HG03378 (cell line): Measurements from ENCODE around the gene KAZN.

Experiments
- ATAC-seq: cut with Tn5 transposase; IDR thresholded peaks from one replicate; pipeline ENCODE4 v1.9.1; 2021; ENCODE audit warnings: mild to moderate bottlenecking, moderate library complexity; ENCODE audit not compliant: unreplicated experiment

The KAZN gene

DNA sequence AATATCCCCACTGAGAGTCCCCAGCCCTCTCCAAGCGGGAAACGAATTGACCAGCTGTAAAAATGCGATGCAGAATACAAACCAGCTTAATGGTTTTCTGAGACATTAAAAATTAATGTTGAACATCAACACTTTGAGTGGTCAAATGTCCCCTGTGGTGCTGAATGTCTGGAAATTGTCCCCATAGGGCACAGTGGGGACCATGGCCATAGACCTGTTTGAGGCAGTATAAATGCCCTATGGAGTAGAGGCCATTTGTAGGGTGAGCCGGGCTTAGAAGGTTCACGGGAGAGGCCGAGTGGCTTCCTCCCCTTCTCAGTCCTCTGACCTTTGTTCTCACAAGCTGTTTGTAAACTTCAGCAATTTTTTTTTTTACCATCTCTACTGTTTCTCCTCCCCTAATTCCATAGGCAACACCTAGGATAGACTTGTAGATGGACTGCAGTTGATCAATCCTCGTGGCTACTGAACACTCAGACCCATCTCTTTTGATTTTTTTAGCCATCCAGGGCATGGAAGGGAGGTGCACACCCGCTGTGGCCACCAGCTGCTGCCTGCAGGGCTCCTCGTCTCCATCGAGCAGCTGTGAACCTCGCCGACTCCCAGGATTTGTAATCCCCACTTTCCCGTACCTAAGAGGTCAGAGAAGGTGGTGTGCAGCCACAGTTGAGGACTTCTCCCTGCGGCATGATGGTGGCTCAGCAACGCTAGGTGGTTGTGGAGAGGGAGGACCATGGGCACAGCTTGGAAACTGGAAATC is 41.0 kb downstream of the KAZN start:
- no peak for ATAC-seq

DNA sequence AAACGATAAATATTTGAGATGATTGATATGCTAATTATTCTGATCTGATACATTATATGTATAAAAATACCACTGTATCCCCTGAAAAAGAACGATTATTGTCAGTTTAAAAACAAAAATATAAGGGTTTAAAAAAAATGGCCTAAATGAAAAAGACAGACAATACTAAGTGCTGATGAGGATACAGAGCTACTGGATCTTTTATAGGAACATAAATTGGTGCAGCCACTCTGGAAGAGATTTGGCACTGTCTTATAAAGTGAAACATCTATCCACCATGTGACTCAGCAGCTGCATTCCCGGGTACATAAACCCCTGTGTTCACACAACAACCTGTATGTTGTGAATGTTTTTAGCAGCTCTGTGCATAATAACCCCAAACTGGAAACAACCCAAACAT is 44.2 kb downstream of the KAZN start:
- ATAC-seq, result no peak

DNA sequence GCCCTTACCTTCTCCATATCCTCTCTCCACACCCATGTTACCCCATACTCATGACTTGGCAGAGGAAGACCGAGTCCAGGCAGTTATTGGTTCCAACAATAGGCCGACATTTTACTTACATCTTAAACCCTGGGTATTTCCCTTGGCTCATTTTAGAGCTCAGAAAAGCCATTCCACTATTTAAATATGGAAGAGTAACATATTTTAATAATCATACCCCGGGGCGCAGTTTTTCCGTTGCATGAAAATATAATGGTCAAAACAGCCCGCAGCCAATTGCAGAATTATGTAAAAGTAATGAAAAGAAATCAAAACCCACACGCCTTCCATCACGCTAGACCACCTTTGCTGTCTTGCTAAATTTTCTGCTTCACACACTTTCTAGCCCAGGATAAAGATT is 48.5 kb downstream of the KAZN start:
- no peak for ATAC-seq

DNA sequence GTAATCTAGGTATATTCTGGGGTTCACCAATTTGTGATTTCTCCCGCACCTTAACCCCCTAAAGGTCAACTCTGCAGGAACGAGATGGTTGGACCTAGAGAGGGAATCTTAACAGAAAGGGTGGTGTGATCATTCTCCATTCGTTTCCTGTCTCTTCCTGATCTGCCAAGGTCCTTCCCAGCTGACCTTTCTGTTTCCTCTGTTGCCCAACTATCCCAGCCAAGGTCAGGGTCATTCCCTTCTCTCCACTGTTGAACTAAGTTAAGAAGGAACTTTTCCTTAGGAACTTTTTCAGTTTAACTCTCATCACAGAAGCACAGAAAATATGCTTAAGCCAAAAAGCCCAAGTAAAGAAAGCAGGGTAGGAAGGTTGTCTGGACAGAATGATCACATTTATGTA is 49.3 kb downstream of the KAZN start:
- no peak for ATAC-seq

DNA sequence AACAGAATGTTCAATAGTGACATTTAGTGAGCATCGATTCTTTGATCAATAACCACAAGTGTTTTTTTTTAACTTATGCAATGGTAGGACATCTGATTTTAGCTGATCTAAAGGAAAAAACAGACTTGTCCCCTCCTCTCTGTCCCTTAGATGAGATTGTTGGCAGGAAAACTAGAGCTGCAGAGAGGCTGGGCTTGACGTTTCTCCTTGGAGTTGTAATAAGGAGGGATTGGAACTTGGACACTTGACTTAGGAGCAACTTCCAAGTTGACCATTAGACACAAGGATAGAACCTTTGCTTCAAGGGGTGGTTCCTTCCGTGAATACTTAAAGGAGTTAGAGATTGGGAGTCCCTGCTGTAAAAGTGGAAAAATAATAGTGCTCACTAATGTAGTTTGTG is 49.9 kb downstream of the KAZN start:
- ATAC-seq, result no peak

DNA sequence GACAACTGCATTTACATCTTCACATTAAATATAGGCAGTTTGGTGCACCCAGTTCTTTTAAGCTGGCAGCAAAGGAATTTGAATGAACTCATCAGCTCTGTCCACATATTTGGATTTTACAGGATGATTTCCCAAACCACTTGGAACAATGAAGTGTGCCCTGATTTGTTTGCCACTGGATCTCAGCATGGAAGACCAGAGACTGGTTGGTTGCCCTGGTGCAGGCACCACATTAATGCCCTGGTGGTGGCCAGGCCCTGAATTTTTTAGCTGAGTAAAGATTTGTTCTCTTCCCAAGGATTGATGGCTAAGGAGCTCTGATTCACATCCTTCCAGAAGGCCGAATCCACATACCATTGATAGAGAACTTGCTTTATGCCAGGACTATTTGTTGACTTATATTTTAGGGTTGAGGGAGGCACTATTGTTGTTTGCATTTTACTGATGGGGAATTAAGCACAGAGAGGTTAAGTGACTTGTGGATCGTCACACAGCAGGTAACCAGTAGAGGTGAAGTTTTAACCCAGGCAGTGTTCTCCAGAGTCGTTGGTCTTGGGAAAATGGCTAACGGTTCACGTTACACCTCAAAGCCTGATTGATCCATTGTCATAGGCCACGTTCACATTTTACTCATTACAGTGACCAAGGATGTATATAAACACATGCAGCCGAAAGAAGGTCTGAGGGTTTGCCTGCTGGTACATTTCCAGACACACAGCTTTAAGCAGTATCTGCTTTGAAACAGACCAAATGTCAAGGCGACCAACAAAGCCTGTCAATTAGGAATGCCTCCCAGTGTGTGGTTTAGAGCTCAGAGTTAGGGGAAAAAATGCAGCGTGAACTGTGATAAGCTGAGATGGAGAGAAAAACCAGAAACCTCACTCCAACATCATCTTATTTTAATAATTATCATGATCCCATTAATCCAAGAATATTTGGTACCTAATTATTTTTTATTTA is 50.7 kb downstream of the KAZN start:
- no peak for ATAC-seq

DNA sequence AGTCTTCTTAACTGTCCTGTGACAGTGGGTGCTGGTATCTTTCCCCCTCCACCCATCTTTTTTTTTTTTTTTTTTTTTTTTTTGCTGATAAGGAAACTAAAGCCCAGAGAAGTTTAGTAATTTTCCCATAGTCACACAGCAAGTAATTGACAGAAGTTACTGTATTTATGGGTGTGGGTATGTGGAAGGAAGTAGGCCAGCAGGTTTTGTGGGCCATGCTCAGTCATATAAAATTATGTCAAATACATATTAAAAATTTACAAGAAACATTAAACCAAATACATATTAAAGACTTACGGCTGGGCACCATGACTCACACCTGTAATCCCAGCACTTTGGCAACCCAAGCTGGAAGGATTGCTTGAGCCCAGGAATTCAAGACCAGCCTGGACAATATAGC is 51.5 kb downstream of the KAZN start:
- ATAC-seq, result no peak

DNA sequence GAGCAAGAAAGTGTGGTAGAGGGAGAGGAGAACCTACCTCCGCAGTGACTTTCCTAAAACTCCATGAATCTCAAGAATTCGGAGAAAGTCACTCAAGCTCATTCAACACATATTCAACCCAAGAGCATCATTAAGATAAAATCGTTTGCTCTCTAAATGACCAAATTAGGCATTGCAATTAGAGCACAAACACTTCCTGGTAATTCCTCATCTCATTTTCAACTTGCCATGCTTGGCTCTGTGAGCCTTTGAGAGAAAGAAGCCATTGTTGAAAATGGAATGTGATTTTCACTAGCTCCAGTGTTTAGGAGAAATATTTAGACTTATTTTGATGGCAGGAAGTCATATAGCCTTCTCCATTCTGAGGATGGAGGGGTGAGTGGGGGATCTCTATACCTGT is 52.5 kb downstream of the KAZN start:
- no peak for ATAC-seq

DNA sequence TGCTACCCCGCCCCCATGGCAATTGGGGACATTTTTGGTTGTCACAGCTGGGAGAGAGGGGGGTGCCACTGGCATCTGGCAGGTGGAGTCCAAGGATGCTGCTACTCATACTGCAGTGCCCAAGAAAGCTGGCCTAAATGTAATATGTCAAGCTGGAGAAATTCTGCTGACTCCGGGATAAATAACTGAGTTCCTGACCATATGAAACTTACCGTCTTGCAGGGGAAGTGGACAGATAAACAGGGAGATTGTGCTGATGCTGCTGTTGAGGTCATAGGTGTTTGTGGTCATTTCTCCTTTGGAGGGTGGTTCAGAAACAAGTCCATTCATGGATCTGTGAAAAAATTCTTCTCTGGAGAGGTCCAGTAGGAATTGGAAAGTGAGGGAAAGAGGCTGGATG is 54.4 kb downstream of the KAZN start:
- ATAC-seq, result no peak

DNA sequence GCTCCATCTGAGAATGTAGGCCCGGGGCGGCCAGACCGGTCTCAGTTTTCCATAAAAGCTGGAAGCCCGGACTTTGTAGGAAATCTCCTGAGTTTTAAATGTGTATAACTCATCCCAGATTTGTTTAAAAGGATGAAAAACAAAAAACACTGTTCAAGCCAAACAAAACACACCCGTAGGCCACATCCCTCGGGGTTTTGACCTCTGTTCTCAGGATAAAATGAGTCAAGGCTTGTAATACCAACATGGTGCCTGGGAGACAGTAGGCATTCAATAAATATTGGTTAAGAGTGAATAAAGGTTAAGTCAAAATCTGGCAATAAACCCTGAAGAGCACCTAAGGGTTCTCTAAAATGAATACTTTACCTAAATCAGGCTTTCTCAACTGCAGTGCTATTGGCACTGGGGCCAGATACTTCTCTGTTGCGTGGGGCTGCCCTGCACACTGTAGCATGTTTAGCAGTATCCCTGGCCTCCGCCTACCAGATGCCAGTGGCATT is 55.0 kb downstream of the KAZN start:
- ATAC-seq, result no peak

DNA sequence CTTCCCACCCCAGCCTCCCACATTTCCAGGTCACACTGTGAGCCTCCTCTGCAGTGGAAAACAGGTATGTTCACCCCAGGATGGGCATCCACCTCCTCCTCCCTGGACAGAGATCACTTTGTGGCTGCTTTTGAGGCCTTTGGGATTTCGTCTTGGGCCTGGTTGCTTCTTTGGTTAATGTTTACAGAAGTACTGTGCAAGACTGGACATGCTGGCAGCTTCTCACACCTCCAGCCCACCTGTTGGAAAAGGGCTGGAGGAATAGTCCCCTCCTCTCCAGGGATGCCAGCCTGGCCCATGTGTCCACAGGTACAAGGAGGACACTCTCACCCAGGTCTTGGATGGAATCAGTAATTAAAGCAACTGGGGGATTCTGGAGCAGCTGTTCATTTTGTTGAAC is 56.1 kb downstream of the KAZN start:
- ATAC-seq, result no peak

DNA sequence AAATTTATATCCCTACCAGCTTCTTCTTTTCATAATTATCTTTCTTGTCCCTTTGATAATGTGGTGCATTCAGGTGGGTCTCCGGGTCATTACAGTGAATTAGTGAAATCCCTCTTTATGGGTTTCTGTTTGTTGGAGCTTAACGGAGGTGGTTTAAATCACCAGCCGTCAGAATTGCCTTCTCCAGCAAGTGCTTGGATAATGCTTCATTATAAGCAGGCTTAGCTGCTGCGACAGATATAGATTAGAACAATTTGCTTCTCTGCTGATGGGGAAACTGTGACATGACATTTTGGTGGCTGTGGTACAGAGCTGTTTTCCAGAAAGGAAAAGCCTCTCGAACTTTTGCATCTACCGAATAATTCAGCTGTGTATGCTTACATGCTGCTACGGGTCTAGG is 56.9 kb downstream of the KAZN start:
- ATAC-seq, result no peak

DNA sequence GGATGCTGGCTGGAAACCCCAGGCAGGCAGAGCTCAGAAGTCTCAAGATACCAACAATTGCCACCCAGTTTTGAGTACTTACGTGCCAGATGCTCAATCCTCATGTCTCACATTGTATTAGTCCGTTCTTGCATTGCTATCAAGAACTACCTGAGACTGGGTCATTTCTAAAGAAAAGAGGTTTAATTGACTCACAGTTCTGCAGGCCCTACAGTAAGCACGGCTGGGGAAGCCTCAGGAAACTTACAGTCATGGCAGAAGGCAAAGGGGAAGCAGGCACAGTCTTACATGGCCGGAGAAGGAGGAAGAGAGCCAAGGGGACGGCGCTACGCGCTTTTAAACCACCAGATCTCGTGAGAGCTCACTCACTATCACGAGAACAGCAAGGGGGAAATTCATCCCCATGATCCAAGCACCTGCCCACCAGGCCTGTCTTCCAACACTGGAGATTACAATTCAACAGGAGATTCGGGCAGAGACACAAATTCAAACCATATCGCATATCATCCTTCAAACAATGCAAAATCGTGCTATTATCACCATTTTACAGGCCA is 58.0 kb downstream of the KAZN start:
- ATAC-seq, result no peak

DNA sequence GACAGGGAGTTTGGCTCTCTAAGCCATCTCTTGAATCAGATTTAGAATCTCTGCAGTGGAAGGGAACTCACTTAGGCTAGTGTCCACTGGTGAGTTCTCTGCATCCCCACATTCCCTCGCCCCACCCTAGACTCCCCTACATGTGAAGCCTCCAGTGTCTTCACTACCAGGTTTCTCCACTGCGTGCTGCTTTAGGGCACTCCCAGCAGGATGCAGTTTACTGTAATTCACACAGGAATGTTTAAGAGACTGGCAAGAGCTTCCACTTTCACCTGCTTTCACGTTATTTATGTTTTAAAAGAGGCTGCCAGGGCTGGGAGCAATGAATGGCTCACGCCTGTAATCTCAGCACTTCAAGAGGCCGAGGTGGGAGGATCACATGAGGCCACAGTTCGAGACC is 60.2 kb downstream of the KAZN start:
- ATAC-seq, result no peak

DNA sequence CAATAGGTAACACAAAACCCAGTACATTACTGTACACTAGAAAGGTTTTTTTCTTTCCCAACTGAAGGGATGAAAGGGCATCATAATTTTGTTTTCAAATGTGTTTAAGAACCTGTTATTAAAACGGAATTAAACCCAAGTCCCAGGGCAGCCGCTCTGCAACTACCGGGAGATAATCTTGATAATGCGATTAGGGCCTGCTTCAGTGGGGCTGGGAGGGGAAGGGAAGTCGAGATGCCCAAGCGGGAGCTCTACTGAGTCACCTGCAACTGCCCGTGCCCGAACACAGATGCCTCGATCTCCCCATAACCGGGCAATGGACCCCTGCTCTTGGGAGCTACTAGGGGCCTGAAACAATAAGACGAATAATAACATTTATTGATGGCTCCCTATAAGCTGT is 61.4 kb downstream of the KAZN start:
- no peak for ATAC-seq

DNA sequence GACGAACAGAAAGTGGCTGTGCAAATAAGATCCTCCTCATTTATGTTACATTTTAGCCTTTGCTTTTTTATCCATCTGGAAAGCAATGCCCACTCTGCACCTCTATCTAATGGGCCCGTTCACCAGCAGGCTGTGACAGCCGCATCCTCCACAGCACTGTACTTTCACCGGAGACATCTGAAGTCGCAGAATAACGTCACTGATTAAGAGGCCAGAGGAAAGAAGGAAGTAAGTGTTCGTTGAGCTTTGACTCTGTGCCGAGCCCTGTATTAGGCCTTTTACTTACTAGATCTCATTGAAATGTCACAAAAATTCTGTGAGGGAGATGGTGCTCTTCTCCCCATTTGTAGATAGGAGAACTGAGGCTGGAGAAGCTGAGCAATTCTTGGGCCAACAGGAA is 62.3 kb downstream of the KAZN start:
- no peak for ATAC-seq

DNA sequence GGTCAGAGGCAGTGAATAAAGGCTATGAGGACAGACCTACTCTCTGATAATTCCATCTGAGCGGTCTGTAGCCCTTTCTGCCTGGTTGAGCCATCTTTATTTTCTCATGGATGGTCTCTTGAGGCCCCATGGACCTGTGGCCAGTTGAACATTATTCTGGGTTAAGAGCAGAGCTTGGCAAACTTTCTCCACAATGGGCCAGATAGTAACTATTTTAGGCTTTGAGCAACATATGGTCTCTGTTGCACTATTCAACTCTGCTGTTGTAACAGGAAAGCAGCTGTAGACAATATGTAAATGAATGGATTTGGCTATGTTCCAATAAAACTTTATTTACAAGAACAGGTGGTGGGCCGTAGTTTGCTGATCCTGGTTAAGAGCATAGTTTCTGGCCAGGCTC is 62.7 kb downstream of the KAZN start:
- ATAC-seq, result no peak

DNA sequence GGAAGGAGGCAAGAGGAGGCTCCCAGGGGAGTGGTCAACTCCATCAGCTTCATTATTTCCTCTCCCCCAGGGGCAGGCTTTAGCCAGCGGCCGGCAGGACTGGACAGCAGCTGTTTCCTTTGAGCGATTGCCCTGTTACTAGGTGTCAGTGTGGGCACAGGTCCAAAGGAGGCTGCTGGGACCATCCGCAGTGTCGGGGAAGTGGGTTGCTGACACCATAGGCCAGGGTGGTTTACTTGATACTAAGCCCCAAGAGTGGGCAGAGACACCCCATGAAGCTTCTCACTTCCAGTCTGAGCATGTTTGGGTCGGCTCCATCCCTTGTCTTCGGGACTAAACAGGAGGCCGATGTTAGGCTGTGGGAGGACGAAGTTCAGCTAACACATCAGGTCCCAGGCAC is 63.6 kb downstream of the KAZN start:
- ATAC-seq, result no peak

DNA sequence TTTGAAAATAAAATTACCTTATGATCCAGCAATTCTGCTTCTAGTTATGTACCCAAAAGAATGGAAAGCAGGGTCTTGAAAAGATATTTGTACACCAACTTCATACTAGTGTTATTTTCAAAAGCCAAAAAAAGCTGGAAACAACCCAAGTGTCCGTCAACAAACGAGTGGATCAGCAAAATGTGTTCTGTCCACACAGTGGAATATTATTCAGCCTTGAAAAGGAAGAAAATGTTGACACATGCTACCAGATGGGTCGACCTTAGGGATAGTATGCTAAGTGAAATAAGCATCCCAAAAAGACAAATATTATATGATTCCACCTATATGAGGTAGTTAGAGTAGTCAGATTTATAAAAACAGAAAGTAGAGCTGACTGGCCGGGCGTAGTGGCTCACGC is 65.3 kb downstream of the KAZN start:
- no peak for ATAC-seq

DNA sequence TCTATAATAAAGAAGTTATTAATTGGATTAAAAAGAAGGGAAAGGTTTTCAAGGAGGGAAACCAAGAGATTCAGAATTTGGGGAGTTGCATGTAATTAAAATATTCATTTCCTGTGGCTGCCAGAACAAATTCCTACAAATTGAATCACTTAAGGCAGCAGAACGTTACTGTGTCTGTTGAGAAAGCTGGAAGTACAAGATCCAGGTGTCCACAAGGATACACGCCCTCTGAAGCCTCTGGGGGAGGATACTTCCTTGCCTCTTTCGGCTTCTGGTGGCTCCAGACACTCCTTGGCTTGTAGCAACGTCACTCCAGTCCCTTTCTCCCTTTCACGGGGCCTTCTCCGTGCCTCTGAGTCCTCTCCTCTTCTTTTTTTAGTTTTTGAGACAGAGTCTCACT is 67.9 kb downstream of the KAZN start:
- no peak for ATAC-seq

DNA sequence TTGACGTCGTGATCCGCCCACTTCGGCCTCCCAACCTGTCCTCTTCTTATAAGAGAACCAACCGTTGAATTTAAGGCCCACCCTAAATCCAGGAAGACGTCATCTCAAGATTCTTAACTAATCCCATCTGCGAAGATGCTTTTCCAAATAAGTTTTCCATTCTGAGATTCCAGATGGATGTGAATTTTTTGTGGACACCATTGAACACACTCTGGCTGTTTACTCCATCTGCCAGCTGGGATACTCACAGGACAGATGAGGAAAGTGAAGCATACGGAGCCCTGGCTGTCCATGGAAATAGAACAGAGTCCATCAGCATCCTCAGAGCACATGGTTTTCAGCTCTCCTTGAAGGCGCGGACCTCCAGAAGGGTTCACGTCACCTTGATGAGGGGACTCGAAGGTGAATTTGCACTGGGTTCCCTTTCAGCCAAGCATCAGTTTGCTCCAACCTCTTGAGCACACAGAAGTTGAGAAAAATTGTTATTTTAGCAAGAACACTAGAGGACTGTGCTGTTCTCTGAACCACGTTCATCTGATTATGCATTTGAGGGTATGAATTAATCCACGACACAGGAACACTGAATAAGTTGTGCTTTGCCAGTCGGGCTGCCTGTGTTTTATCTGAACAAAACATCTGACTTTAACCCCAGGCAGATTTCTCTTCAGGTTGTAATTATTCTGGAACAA is 68.6 kb downstream of the KAZN start:
- no peak for ATAC-seq
